Stimulated activated CD8-positive, alpha-beta memory T cell treated with anti-CD3 and anti-CD28 coated beads, Interleukin-15, amount 100 ng/mL, for 4 hours (primary cell): ENCODE results near the gene CIPC.

Experiments used
- DNase-seq, 2 donors: peaks; one replicate each; pipeline ENCODE4 v3.0.0-alpha.2; 2020; ENCODE audit warnings: low read depth in 2 of 2

Gene CIPC

DNA sequence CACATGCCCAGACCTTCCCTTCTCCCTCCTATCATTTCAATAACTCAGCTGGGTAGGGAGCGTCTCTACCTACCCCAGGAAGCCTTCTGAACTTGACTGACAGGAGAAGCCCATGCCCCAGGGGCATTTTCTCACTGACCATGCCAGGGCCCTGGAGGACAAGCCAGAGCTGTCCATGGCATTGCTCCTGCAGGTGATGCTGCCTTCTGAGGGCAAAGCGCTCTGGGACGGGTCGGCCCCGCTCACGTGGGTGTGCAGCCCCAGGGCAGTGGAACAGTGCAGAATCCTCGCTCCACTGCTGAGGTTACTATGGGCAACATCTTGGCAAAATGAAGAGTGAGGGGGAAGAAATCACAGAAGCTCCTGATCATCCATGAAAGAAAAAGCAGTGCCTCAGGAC lies 28.5 kb upstream of the CIPC start:
- DNase-seq, result no peak

DNA sequence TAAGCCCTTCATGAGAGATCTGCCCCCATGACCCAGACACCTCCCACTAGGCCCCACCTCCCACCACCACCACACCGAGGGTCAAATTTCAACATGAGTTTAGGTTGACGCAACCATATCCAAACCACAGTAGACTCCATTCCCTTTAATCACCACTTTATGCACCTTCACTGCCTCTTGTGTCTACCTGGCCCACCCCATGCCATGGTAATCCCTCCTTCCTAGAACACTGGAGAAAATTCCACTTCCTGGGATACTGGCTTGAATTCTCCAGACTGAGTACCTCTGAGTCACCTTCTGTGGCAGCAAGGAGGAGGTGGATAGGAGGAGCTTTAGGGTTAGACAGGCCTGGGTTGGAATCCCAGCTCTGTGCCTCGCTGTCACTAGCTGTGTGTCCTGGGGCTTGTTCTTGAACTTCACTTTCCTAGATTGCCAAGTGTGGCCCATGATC lies 26.1 kb upstream of the CIPC start:
- no peak for DNase-seq

DNA sequence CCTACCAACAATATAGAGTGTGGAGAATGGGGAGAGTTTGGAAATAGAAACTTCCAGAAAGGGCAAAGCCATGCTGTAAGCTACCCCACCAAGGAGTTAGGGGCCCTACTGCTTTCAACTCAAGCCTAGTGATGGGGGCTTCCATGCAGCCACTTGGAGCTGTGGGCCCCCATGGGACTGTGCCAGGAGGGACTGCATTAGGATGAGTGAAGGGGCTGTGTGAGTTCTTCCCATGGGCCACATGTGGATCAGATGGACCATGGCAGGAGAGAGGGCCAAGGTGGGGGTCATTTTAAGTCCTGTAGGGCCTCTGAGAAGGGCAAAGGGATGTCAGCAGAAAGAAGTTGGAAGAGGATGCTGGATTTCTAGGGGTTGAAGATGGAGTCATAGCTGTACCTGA lies 23.1 kb upstream of the CIPC start:
- DNase-seq, result no peak

DNA sequence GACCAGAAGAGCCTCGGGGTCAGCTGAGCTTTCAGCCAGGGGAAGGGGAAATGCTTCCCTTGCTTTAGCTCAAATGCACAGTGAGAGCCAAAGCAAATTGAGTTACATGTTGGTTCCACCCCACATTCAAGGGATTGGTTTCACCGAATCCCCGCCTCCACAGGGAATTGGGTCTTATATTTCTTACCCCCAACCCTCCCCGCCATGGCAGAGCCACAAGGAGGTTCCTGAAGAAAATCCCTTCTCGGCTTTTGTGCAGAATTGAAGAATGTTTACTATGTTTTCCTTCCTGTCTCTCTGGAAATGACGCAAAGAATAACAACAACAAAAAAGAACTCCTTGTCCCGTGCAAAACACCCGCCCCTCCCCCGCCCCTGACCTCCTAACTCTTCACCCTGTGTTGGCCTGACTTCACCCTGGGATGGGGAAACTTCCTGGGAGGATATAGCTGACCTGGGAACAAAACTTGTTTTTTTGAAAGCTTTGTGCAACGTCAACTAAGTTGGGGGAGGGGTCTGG lies 21.9 kb upstream of the CIPC start:
- no peak for DNase-seq

DNA sequence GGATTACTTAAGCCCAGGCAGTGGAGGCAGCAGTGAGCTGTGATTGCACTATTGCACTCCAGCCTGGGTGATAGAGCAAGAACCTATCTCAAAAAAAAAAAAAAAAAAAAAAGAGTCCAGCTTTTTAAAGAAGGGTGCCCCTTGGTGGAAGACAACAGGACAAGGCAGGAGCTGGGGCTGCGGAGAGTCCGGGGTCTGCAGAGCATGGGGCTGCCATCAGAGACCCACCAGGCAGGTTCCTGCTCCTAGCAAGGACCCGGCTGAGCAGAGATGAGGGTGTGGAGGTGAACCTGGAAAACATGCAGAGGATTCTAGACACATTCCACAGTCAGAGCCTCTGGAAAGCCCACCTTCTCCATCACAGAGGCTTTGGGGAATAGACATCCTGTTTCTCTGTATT lies 21.0 kb upstream of the CIPC start:
- no peak for DNase-seq

DNA sequence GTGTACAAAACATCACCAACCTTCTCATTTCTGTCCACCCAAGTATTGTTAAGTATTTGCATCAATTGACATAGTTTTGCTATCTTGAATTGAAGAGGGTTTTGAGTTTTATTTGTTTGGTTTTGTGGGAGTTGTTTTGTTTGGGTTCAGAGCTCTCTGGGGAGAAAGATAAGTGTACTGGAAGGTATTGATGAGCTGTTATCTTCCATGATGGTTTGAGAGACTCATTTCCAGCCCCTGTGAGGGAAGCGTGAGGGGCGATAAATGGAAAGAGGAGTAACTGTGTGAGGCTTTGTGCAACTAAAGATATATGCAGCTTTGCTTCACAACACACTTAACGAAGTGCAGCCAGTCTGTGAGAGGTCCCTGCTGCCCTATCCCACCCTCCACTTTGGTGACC lies 15.7 kb upstream of the CIPC start:
- DNase-seq, result no peak

DNA sequence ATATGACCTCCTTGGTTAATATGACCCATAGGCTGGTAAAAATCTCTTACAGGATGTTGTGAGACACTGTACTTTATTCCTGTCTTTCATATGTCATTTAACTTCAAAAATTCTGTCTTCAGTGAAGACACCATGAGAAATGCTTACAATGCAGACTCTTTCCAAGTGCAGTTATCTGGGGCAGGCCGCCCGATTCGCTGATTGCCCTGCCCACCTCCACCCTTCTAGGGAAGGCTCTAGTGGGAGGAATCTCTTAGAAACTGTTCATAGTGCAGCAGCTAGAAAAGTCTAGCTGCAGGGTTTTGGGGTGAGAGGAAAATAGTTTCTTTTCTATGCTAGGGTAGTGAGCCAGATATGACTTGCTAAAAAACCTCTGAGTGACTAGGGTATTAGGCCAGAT lies 15.0 kb upstream of the CIPC start:
- no peak for DNase-seq

DNA sequence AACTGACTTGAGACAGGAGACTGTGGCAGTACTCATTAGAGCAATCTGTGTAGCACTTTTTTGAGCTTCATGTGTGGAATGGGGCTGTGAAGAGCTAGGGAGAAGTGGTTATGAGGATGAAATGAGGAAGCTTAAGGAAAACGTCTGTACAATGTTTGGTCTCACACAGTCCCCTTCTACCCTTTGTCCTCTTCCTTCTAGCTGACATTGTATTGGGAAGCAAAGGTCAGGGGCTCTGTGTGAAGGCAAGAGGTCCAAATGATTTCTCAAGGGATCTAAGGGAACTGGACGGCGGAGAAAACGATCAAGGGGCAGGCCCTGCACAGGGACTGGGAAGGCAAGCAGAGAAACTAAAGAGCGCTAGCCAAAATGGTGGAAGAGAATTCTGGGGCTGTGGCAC lies 13.1 kb upstream of the CIPC start:
- DNase-seq, result no peak

DNA sequence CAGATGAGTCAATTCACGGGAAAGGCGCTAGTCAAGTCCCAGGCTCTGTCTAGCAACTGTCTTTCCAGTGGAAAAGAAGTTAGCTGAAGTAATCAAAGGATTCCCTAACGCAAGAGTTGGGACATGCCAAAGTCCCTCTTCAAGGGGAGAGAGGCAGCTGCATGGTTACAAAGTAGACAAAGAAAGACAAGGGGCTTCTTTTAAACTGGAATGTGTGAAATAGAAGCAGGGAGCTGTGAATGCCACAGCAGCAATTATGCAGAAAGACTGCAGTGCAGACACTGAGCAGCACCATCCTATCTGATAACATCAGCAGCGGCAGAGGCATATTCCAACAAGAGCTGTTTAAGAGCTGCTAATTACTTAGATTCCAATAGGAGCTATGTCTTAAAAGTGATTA lies 12.5 kb upstream of the CIPC start:
- DNase-seq, result no peak

DNA sequence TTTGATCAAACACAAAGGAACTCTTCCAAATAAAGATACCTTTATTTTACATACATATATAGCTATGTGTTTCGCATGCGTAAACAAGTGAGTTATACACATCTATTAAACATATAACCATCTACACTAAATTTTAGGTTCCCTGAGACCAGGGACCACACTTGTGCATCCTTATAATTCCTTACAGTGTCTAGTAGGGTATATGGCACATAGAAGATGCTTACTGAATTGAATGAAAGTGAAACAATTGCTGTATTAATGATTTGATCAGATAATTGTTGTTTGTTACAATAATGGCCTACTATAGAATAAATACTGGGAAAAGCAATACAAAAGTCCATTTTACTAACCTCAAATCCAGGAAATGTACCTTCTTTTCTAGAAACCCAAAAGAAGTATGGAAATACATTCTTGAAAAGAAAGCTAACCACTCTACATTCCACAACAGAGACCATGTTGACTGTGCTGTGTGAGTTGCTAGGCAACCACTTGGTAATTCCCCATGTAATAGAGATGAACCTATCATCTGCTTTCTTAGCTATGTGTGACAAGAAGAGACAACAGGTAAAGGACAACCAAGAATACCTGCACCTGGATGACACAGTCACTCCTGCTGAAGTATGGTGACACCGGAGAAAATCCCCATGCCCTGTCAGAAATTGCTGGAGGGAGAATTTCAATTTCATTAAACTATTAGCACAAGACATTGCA lies 11.9 kb upstream of the CIPC start:
- no peak for DNase-seq

DNA sequence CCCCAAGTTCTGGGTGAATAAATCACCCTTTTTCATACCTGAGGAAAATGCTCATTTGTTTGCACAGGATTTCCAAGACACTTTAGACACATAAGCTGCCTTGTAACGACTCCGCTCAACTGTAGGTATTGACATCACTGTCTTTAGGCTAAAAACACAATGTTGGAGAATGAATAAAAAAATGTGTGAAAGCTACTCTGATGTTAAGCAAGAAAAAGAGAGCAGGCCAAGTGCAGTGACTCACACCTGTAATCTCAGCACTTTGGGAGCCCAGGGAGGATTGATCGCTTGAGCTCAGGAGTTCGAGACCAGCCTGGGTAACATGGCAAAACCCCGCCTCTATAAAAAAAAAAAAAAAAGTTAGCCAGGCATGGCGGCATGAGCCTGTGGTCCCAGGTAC lies 11.1 kb upstream of the CIPC start:
- no peak for DNase-seq

DNA sequence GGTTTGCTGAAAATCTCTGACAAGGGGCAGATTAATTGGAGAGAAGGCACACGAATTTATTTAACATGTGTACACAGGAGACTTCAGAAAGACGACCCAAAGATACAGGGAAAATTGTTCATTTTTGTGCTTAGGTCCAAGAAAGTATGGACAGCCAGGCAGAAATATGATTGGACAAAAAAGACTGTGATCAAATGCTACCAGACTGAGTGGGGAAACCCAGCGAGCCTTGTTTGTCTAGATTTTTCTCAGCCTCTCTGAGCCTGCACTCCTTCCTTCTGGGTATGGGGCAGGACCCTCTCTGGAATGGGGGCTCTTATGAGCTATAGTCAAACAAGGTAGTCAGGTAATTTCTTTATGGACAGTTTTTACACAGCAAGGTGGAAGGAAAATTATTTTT lies 10.4 kb upstream of the CIPC start:
- no peak for DNase-seq

DNA sequence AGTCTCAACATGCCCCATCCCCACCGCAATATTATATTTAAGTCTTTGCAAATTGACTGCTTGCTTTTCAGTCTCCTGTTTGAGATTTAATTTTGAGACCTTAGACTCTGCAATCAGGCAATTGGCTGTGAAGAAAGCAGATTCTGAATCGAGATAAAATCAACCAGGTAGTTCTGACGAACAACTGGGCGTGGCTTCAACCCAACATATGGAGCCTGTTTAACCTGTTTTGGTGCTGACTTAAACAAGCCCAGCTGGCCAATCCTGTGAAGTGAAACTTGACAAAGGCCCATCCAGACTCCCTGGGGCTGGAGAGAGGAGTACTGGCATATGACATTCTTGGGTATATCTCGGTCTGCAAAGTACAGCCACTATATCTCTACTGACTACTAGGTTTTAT lies 9.8 kb upstream of the CIPC start:
- no peak for DNase-seq

DNA sequence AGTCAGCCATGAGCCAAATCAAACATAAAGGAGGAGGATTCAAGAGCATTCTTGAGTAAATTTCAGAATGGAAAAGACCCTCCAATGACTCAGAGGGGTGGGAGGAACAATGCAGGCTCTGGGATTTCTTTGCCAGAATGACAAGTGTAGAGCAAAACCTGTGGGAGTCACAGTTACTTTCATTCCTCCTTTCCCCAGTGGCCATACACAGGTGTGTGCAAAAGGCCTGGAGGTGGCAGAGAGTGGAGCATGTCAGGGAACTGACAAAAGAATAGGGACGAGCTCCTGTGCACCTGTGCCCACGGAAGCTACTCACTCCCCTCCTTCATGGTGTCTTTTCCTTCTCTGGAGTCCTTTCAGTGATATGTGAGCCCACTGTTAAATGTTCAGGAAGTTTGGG lies 9.4 kb upstream of the CIPC start:
- no peak for DNase-seq

DNA sequence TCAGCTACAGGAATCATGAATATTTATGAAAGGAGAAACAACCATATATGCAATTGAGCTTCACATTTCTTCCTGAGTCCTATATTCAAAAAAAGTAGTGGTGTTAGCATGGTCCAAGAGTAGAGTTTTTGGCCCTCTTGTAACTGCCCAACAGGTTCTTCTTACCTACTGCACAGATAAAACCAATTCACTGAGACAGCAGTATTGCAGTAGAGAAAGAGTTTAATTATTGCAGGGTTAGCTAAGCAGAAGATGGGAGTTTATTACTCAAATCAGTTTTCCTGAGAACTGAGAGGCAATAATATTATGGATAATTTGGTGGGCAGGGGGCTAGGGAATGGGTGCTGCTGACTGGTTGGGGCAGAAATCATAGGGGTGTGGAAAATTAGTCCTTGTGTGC lies 6.5 kb upstream of the CIPC start:
- no peak for DNase-seq

DNA sequence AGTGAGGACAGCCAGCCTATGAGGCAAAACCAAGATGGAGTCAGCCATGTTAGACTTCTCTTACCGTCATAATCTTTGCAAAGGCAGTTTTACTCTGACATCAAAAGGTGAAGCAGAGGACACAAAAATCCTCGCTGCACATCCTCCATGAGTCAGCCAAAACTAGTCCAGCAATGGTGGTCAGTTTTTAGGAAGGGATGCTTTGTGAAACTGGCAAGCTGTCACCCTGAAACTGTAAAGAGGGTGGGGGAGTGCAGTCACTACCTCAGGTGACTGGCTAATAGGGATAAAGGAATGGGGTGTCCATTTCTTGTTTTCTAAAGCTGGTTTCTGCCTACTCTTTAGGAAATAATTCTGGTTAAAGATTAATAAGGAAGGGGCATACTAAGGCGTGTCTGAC lies 5.4 kb upstream of the CIPC start:
- no peak for DNase-seq

DNA sequence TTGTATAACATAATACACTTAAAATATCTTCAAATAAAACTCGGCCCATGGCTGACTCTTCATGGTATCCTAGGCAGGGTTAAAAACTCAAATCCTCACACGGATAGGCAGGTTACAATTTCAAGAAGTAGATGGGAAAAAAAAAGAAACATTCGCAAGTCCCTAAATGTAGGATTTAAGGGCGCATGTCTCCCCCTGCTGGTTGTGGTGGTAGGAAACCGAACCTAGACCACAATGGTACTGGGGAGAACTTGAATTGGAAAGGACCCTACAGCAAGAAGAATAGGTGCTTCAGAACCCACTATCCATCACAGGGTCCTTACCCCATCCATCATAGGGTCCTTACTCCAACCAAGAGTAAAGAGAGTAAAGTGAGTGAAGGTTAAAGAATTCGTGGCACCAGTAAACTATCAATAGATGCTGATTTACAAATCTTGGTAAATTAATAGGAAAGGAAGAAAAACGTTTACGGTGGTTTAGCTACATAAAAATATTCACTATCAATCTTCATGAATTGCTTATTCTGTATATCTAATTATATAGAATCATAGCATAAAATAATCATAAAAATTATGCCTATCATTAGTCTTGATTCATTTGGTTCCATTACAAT lies 3.3 kb upstream of the CIPC start:
- peak; percentile 34 to 64 for DNase-seq

DNA sequence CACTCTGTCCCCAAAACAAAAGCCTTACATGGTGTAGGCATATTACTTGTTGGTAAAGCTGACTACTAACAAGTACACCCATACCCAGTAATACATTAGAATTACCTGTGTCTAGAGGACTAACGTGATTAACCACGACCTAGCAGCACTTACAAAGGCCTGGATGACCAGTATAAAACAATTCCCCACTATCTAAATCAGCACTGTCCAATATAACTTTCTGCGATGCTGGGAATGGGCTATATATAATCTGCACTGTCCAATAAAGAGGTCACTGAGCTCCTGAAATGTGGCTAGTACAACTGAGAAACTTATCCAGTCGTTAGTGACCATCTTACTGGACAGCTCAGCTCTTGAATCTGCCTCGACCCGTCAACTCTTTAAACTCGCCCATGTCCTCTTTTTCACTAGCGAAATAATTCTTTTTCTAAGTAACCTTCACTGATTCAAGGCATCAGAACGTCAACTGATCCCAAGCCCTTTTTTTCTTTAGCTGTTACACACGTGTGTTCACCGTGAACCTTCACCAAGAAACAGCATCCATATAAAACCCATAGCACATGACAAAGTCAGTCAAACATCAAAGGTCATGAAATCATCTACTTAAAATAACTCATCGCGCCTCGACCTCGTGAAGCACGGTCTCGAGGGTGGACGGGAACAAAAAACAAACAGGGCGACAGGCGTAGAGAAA lies 905 bp upstream of the CIPC start:
- DNase-seq, result peak in 1 of 2 donors; percentile 6

DNA sequence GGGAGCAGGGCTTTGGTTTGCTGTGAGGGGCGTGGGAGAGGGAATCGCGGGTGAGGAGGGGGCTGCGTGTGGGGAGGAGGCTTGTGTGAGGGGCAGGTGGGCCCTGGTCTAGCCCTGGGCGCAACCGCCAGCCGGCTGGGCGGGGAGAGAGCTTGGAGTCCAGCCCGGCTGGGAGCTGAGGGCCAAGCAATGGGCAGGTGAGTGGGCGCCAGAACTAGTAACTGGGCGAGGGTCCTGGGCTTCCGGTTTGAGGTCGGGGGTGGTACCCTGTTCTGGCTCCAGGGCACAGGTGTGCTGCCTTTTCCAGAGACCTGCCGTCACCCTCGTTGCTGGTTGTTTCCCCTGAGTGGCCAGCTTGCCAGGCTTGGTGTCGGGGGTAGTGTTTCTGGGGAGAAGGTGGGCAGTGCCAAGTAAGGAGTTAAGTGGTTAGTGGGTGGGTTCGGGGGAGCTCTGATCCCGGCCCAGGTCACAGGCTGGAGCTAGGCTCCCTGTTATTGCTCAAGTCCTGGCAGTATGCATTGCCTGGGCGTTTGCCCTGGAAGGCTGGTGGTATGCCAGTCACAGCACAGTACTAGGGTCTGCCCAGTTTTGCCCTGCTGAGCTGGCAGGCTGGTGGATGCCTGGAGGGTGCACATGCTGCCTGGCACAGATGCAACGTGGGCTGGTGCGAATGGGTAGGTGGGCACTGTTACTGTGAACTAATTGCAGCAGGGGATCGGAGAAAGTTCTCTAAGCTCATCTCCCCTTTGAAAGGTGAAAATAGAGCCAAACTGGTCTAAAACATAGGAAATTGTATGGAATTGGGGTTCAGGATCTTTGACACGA lies 683 bp downstream of the CIPC start:
- DNase-seq, result no peak

DNA sequence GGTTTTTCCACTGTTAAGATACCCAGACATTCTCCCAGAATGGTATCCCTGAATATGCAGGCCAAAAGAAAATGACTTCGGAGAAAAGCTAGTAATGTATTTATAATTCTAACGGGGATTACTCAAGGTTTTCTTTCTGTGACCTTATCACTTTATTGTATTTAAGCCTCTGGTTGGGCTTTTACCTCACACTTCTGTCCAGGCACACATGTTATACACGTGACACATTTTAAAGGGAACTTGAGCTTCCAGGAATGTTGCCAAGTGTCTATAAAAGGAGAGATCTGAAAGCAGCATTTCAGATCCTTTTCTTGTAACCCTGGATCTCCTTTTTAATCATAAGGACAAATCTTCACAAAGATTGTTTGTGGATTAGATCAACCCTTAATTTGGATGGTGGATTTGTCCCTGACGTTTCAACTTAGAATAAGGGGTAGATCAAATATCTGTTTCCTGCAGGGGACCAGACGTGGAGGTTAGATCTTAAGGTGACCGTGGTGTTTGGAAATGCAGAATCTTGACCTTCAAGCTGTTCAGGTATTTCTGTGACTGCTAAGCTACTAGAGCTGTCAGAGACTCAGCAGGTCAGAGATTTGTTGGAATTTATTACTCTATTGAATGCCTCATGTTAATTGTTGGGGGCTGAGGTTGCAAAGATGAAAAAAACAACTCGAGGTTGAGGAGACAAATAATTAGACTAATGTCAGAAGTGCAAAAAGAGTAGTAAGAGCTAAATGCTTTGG lies 1.5 kb downstream of the CIPC start:
- no peak for DNase-seq

DNA sequence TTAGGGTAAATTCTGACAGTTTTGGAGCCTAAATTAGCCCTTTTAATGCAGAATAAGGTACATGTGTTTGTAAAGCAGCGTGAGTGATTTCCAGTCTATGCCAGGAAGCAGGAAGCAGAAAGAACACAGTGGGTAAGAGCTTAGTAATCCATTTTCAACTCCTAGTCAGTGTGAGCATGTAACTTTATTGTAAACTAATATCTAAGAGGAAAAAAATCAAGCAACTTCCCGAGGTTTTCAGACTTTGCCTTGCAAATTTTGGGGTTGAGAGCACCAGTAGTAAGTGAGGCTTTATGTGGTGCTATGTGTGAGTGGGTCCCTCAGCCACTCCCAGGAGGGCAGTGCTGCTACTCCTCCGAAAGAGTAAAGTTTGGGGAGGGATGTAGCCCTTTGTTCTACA lies 2.9 kb downstream of the CIPC start:
- no peak for DNase-seq

DNA sequence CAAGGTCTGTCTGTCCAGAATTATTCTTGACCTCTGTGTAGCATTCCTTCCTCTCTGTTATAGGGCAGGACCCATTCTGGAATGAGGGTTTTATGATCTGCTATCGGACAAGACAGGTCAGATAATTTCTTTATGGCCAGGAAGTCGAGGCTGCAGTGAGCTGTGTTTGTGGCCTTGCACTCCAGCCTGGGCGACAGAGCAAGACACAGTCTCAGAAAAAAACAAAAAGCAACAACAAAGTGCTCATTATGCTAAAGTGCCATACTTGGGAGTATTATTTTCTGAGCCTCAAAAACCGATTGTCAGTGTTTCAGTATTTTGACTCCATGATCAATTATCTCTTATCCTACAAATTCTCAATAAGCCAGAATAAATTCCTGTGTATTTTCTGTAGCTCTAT lies 4.1 kb downstream of the CIPC start:
- DNase-seq, result no peak
